ENCODE results near the gene LRP1B. TPM values are rescaled to one million over a fixed set of nuclear protein-coding genes. Genes with fewer than 3 reads are reported as not detected.

Gene LRP1B
- total RNA-seq, 2 donors from 2014 or later, result 0.52 to 3.0 TPM

DNA sequence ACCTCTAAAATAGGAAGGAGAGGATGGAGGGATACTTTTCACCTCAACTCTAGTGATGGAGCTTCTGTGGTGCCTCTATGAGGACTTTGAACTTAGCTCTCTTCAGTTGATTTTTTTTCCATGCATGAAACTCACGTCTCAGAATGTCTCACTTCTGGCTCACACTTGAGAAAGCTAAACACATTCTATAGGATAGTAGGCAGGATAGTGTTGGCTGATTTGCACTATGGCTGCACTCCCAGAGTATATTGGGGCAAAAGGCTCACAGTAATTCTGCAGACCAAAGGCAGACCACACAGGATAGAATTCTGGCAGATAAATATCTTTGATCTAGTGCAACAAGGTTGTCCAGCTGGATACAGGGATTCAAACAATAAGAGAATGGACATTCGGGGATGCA is 1093.5 kb downstream of the LRP1B start:
- Histone ChIP-seq H3K4me1 (no peaks in the 10 kb centered on the region), H3K27me3 (no peaks in the 10 kb centered on the region), H3K27ac (no peak overlapping the region), H3K36me3 (replicated peaks in 1 of 2; ENCODE audit: insufficient read depth in 1 of 2, low read depth in 2 of 2) (no peaks in the 10 kb centered on the region), H3K4me3 (no peak overlapping the region), H3K9me3 (peaks cover 0 to 4% (median 0%) of the 10 kb centered on the region in 3 donors)
- TF ChIP-seq POLR2A (IDR thresholded peaks at IDR 0.05), result no peak
- TF ChIP-seq, protein P1, sequence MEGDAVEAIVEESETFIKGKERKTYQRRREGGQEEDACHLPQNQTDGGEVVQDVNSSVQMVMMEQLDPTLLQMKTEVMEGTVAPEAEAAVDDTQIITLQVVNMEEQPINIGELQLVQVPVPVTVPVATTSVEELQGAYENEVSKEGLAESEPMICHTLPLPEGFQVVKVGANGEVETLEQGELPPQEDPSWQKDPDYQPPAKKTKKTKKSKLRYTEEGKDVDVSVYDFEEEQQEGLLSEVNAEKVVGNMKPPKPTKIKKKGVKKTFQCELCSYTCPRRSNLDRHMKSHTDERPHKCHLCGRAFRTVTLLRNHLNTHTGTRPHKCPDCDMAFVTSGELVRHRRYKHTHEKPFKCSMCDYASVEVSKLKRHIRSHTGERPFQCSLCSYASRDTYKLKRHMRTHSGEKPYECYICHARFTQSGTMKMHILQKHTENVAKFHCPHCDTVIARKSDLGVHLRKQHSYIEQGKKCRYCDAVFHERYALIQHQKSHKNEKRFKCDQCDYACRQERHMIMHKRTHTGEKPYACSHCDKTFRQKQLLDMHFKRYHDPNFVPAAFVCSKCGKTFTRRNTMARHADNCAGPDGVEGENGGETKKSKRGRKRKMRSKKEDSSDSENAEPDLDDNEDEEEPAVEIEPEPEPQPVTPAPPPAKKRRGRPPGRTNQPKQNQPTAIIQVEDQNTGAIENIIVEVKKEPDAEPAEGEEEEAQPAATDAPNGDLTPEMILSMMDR (IDR thresholded peaks at IDR 0.05), result no peak
- ATAC-seq, result no peak
- intact Hi-C loops (cut with DNase I), result no loop called here
- WGBS, 2 donors, result 50 to 51% methylated on average over 2 of the region's 2 CpGs
- DNase-seq, result no peak

DNA sequence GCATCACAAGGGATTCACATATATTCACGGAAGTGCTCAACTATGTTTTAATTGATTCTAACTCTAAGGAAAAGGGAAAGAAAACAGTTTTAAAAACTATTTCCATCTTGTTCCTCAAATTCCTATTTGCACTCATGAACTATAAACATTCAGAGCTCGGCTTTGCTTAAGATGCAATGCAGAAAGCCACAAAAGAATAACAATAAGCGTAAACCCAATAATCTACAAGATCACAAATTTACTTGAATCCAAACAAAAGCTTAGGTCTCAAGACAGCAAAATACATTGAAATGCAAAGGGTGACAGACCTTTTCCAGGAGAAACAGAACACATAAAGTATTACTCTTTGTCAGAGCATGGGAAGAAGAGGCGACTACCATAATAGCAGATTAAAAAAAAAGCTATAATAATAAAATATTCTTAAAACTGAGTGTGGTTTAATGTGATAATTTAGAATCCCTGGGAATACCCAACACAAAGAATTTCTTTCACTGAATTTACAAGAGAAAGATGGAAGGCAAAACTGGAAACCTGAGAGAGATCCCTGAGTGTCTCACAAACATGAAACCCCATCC is 1094.9 kb downstream of the LRP1B start:
- H3K36me3 ChIP-seq (replicated peaks in 1 of 2; ENCODE audit: insufficient read depth in 1 of 2, low read depth in 2 of 2), result no peaks in the 10 kb centered on the region
- DNase-seq (no peak), ATAC-seq (no peak)
- 69 to 74% methylated on average over 4 of the region's 4 CpGs for WGBS, 2 donors
- no peaks in the 10 kb centered on the region for H3K27me3 ChIP-seq
- intact Hi-C loops (cut with DNase I), result no loop called here
- no peak overlapping the region for H3K4me3 ChIP-seq
- H3K4me1 ChIP-seq, result no peaks in the 10 kb centered on the region
- H3K9me3 ChIP-seq, result peaks cover 0 to 4% (median 0%) of the 10 kb centered on the region in 3 donors
- no peak overlapping the region for H3K27ac ChIP-seq
- no peak for TF ChIP-seq POLR2A (IDR thresholded peaks at IDR 0.05)
- TF ChIP-seq, protein P1 (IDR thresholded peaks at IDR 0.05), result no peak

GRCh38 chr2:141029428-141030078 is 1101.3 kb downstream of the LRP1B start:
- Histone ChIP-seq H3K9me3 (peaks cover 0 to 4% (median 0%) of the 10 kb centered on the region in 3 donors), H3K4me1 (no peaks in the 10 kb centered on the region), H3K27me3 (no peaks in the 10 kb centered on the region), H3K27ac (no peak overlapping the region), H3K36me3 (replicated peaks in 1 of 2; ENCODE audit: insufficient read depth in 1 of 2, low read depth in 2 of 2) (no peaks in the 10 kb centered on the region), H3K4me3 (no peak overlapping the region)
- DNase-seq (no peak), ATAC-seq (no peak)
- TF ChIP-seq, protein P1 (IDR thresholded peaks at IDR 0.05), result no peak
- no peak for TF ChIP-seq POLR2A (IDR thresholded peaks at IDR 0.05)
- 70 to 79% methylated on average over 6 of the region's 6 CpGs for WGBS, 2 donors
- intact Hi-C loops (cut with DNase I), result no loop called here

GRCh38 chr2:141027221-141027620 is 1103.6 kb downstream of the LRP1B start:
- no peak for TF ChIP-seq POLR2A (IDR thresholded peaks at IDR 0.05)
- TF ChIP-seq, protein P1 (IDR thresholded peaks at IDR 0.05), result no peak
- 43 to 52% methylated on average over 1 of the region's 1 CpG for WGBS, 2 donors
- Histone ChIP-seq H3K27ac (no peak overlapping the region), H3K9me3 (no peaks in the 10 kb centered on the region), H3K27me3 (no peaks in the 10 kb centered on the region), H3K36me3 (replicated peaks in 1 of 2; ENCODE audit: insufficient read depth in 1 of 2, low read depth in 2 of 2) (no peaks in the 10 kb centered on the region), H3K4me1 (no peaks in the 10 kb centered on the region), H3K4me3 (no peak overlapping the region)
- no peak for DNase-seq
- intact Hi-C loops (cut with DNase I), result no loop called here
- no peak for ATAC-seq

DNA sequence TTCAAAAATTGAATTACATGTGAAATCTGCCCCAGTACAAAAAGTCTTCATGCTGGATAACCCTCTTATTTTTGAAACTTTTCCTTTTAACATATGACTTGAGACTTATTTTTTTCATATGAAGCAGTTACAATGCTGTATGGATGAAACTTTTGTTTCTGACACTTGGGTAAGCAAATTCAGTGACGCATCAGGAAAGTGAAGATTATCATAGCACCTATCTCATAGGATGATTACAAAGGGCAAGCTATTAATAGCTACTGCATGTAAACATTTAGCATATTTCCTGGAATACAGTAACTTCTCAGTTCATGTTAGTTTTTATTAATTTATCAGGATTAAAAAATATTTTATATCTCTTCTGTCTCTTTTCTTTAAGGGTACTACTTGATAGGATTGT is 1109.2 kb downstream of the LRP1B start:
- Histone ChIP-seq H3K36me3 (replicated peaks in 1 of 2; ENCODE audit: insufficient read depth in 1 of 2, low read depth in 2 of 2) (no peaks in the 10 kb centered on the region), H3K4me3 (no peak overlapping the region), H3K27ac (no peak overlapping the region), H3K9me3 (no peaks in the 10 kb centered on the region), H3K4me1 (no peaks in the 10 kb centered on the region), H3K27me3 (no peaks in the 10 kb centered on the region)
- no peak for ATAC-seq
- intact Hi-C loops (cut with DNase I), result no loop called here
- DNase-seq, result no peak
- no peak for TF ChIP-seq POLR2A (IDR thresholded peaks at IDR 0.05)
- TF ChIP-seq, protein P1 (IDR thresholded peaks at IDR 0.05), result no peak
- 47 to 50% methylated on average over 1 of the region's 1 CpG for WGBS, 2 donors
